HepG2 (cell line): ENCODE results near the gene RABEP2. TPM values are rescaled to one million over a fixed set of nuclear protein-coding genes. Genes with fewer than 3 reads are reported as not detected.

Source experiments
- ARNT ChIP-seq: fragments of 450-650 bp; IDR thresholded peaks from 2 replicates; pipeline ENCODE4 v1.6.1; 2017
- ATF4 ChIP-seq, 2 experiments: fragments of 450-650 bp in 1 of 2; sonication (generic) in 1 of 2; formaldehyde crosslinking; IDR thresholded peaks; 2 replicates each; pipeline versions ENCODE4 v1.5.0 to v1.8.0; 2020 to 2022; ENCODE audit warnings: mild to moderate bottlenecking in 1 of 2, missing genetic modification reagents in 1 of 2
- MED1 ChIP-seq: sonication (generic); formaldehyde crosslinking; IDR thresholded peaks from 2 replicates; pipeline ENCODE4 v1.4.0; 2020; ENCODE audit warnings: missing genetic modification reagents
- MYPOP ChIP-seq: sonication (generic); formaldehyde crosslinking; IDR thresholded peaks from 2 replicates; pipeline ENCODE4 v1.8.1; 2023; ENCODE audit warnings: mild to moderate bottlenecking, moderate library complexity, missing genetic modification reagents
- NFE2L1 ChIP-seq: sonication (generic); formaldehyde crosslinking; IDR thresholded peaks from 2 replicates; pipeline ENCODE4 v1.4.0; 2020; ENCODE audit warnings: missing genetic modification reagents, mild to moderate bottlenecking, borderline replicate concordance
- NFE2L2 ChIP-seq: fragments of 150-350 bp; IDR thresholded peaks from 2 replicates; pipeline ENCODE4 v1.6.1; 2014; ENCODE audit warnings: low read length
- SNAPC4 ChIP-seq: sonication (generic); formaldehyde crosslinking; IDR thresholded peaks from 2 replicates; pipeline ENCODE4 v1.4.0; 2020; ENCODE audit warnings: mild to moderate bottlenecking, missing genetic modification reagents
- TFDP1 ChIP-seq: IDR thresholded peaks from 2 replicates; pipeline ENCODE4 v1.6.1; 2016; ENCODE audit warnings: missing compliant biosample characterization, missing genetic modification reagents, borderline replicate concordance
- WIZ ChIP-seq: sonication (generic); formaldehyde crosslinking; IDR thresholded peaks from 2 replicates; pipeline ENCODE4 v1.5.1; 2020; ENCODE audit warnings: mild to moderate bottlenecking, missing genetic modification reagents
- ZBTB10 ChIP-seq: sonication (generic); formaldehyde crosslinking; IDR thresholded peaks from 2 replicates; pipeline ENCODE4 v1.4.0; 2020; ENCODE audit warnings: missing genetic modification reagents, borderline replicate concordance
- ZNF260 ChIP-seq: sonication (generic); formaldehyde crosslinking; IDR thresholded peaks from 2 replicates; pipeline ENCODE4 v1.4.0; 2020; ENCODE audit warnings: missing genetic modification reagents, low read depth, mild to moderate bottlenecking, borderline replicate concordance
- ZNF547 ChIP-seq: sonication (generic); formaldehyde crosslinking; IDR thresholded peaks from 2 replicates; pipeline ENCODE4 v1.5.1; 2020; ENCODE audit warnings: mild to moderate bottlenecking, missing genetic modification reagents
- ZSCAN5A ChIP-seq: sonication (generic); formaldehyde crosslinking; IDR thresholded peaks from 2 replicates; pipeline ENCODE4 v1.8.0; 2022; ENCODE audit warnings: mild to moderate bottlenecking, missing genetic modification reagents, borderline replicate concordance
- polyA plus RNA-seq, 8 experiments: library from polyadenylated mRNA; depleted of rRNA in 3 of 8; stranded (reverse) in 7 of 8; unstranded in 1 of 8; fragments of >200 nt; fragmentation: Illumina TruSeq in 4 of 8; extraction: Trizol in 4 of 8; gene quantifications; 2 replicates each; pipeline versions ENCODE4 v1.2.1 to v1.2.3, GENCODE V29; 2011 to 2016; ENCODE audit warnings: low read depth in 4 of 8, missing spikeins in 1 of 8, mixed read lengths in 1 of 8; ENCODE audit not compliant: insufficient read depth in 1 of 8
- total RNA-seq, 5 experiments: library from RNA; depleted of rRNA; stranded (reverse); fragments of >200 nt; fragmentation: Illumina TruSeq; extraction: Trizol; gene quantifications; 2 replicates each; pipeline ENCODE4 v1.2.3, GENCODE V29; 2016; ENCODE audit warnings: low read depth in 1 of 5

The RABEP2 gene
- total and polyA plus RNA-seq, 2 of the 13 experiments (the other 11 are each of a cell fraction or from before 2014, with no cell fraction given) = 10.8 to 18.4 TPM

GRCh38 chr16:28950648-28951409, 25.8 kb upstream of the RABEP2 start, which contains the start of gene NFATC2IP (continued):
- TF ChIP-seq ZBTB10 (CRISPR knock-in tag) (no peak), WIZ (CRISPR knock-in tag) (no peak), NFE2L2 (no peak), ZNF547 (CRISPR knock-in tag) (no peak; the same call in 1 of the 2 replicates), ATF4 (CRISPR knock-in tag; IDR thresholded peaks at IDR 0.05) (no peak), MYPOP (CRISPR knock-in tag) (peak; percentile 84), NFE2L1 (CRISPR knock-in tag) (no peak), ZNF260 (CRISPR knock-in tag) (no peak), SNAPC4 (CRISPR knock-in tag) (no peak), ARNT (no peak), MED1 (peak; percentile 10), TFDP1 (peak; percentile 98), ZSCAN5A (no peak)
